ENCODE data around the gene TTC28. TPM values are rescaled to one million over a fixed set of nuclear protein-coding genes. Genes with fewer than 3 reads are reported as not detected.

The TTC28 gene
- polyA plus RNA-seq, 1 donor from 2014 or later: 14.8 TPM

DNA sequence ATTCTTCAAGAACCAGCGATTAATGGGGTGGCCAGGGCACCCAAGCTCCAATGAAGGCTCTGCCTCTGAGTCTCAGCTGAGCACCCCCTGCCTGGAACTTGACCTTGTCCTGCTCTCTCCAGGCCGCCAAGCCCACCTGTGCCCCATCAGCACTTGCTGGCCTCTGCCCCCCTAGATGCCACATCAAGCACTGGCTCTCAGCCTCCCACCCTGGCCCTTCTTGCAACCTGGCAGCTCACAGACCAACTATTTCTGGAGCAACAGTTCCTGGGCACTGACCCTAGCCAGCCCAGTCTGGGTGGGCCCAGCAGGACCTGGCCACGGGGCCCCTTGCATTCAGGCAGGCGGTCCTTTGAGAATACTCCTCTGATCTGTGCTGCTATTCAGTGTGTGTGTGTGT, 661.8 kb downstream of the TTC28 start:
- Histone ChIP-seq H4K20me1 (ENCODE audit: insufficient read depth) (no peaks in the 10 kb centered on the region), H3K79me2 (replicated peaks; ENCODE audit: insufficient read depth, low read length) (no peaks in the 10 kb centered on the region), H3K27ac (ENCODE audit: low read length) (no peak overlapping the region), H3F3A (ENCODE audit: insufficient read depth, low read length, poor library complexity, severe bottlenecking) (peaks cover 9% of the 10 kb centered on the region), H3K4me2 (ENCODE audit: low read length) (no peak overlapping the region), H3K4me3 (ENCODE audit: low read length) (no peak overlapping the region), H3K27me3 (ENCODE audit: insufficient read depth, low read depth, low read length) (no peaks in the 10 kb centered on the region), H3K9ac (ENCODE audit: low read length) (no peak overlapping the region), H2AFZ (ENCODE audit: low read depth, low read length) (no peak overlapping the region), H3K36me3 (ENCODE audit: insufficient read depth, low read length) (peaks cover 3% of the 10 kb centered on the region), H3K9me2 (ENCODE audit: insufficient read depth, low read length) (no peaks in the 10 kb centered on the region), H3K9me3 (ENCODE audit: low read length) (no peaks in the 10 kb centered on the region)
- no peak for TF ChIP-seq SMC3 (conservative IDR thresholded peaks at IDR 0.05; ENCODE audit: poor library complexity)
- no peak for TF ChIP-seq RAD21 (conservative IDR thresholded peaks at IDR 0.05)
- TF ChIP-seq MXI1 (conservative IDR thresholded peaks at IDR 0.05; ENCODE audit: poor library complexity, severe bottlenecking): no peak
- TF ChIP-seq TAF1 (IDR thresholded peaks at IDR 0.05; ENCODE audit: low read depth): no peak

DNA sequence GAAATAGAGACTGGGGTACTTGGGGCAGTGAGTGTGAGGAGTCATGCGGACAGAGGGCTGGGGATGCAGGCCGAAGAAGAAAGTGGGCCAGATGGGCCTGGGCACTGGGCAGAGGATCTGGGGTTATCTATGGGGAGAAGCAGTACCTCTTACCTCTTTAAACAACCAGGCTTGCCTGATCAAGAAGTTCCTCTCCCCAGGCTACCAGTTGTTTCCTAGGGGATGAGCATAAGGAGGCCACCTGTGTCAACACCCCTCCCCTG, 662.2 kb downstream of the TTC28 start:
- H3K9me3 ChIP-seq (ENCODE audit: low read length): no peaks in the 10 kb centered on the region
- no peak overlapping the region for H3K4me3 ChIP-seq (ENCODE audit: low read length)
- no peaks in the 10 kb centered on the region for H3K9me2 ChIP-seq (ENCODE audit: insufficient read depth, low read length)
- H3K9ac ChIP-seq (ENCODE audit: low read length): no peak overlapping the region
- no peak overlapping the region for H2AFZ ChIP-seq (ENCODE audit: low read depth, low read length)
- no peaks in the 10 kb centered on the region for H4K20me1 ChIP-seq (ENCODE audit: insufficient read depth)
- no peak overlapping the region for H3K4me2 ChIP-seq (ENCODE audit: low read length)
- H3K36me3 ChIP-seq (ENCODE audit: insufficient read depth, low read length): peaks cover 3% of the 10 kb centered on the region
- H3K27ac ChIP-seq (ENCODE audit: low read length): no peak overlapping the region
- peaks cover 9% of the 10 kb centered on the region for H3F3A ChIP-seq (ENCODE audit: insufficient read depth, low read length, poor library complexity, severe bottlenecking)
- H3K27me3 ChIP-seq (ENCODE audit: insufficient read depth, low read depth, low read length): no peaks in the 10 kb centered on the region
- no peak for TF ChIP-seq CTCF (IDR thresholded peaks at IDR 0.05; ENCODE audit: poor library complexity, severe bottlenecking)
- TF ChIP-seq REST (IDR thresholded peaks at IDR 0.05; ENCODE audit: borderline replicate concordance): no peak
- no peak for TF ChIP-seq TAF1 (IDR thresholded peaks at IDR 0.05; ENCODE audit: low read depth)
- TF ChIP-seq EP300 (conservative IDR thresholded peaks at IDR 0.05; ENCODE audit: poor library complexity, severe bottlenecking): no peak
- TF ChIP-seq POLR2AphosphoS5 (IDR thresholded peaks at IDR 0.05): no peak
- TF ChIP-seq RAD21 (conservative IDR thresholded peaks at IDR 0.05): no peak
- TF ChIP-seq SMC3 (conservative IDR thresholded peaks at IDR 0.05; ENCODE audit: poor library complexity): no peak
- TF ChIP-seq MXI1 (conservative IDR thresholded peaks at IDR 0.05; ENCODE audit: poor library complexity, severe bottlenecking): no peak
- no peak for TF ChIP-seq EZH2 (IDR thresholded peaks at IDR 0.05; ENCODE audit: borderline replicate concordance, insufficient read depth, low read length, poor library complexity, severe bottlenecking)
- no peaks in the 10 kb centered on the region for H3K79me2 ChIP-seq (replicated peaks; ENCODE audit: insufficient read depth, low read length)

Data from neural cell (in vitro differentiated cells).